Activated CD8-positive, alpha-beta memory T cell treated with anti-CD3 and anti-CD28 coated beads, Interleukin-2, amount 50 U/mL, for 24 hours (primary cell): ENCODE data around the gene MRPL58.
A peak's percentile ranks its signal among the peaks of the same experiment; 100 is the strongest.
"Not testable (repeated sequence)": the region's sequence is repeated elsewhere in the genome, so short reads cannot be mapped to it uniquely, and the experiment has no call there.

Experiments used
- DNase-seq: peaks from one replicate; pipeline ENCODE4 v3.0.0-alpha.2; 2020; ENCODE audit errors: extremely low read depth

Gene MRPL58

GRCh38 chr17:74987418-74987908 is 25.0 kb upstream of the MRPL58 start, which contains the start of gene CDR2L:
Gene CDR2L, plus strand, starts transcription at chr17:74987632. Its CDS starts 412 bp downstream, at chr17:74988044.
- peak; percentile 68 for DNase-seq

- DNase-seq, result no peak
Measured at GRCh38 chr17:74987909-74988711, 24.4 kb upstream of the MRPL58 start.

GRCh38 chr17:74990581-74991105 is 21.8 kb upstream of the MRPL58 start:
- no peak for DNase-seq

- no peak for DNase-seq
Measured at GRCh38 chr17:74992223-74992622, 20.2 kb upstream of the MRPL58 start.

- no peak for DNase-seq
Measured at GRCh38 chr17:74994440-74994839, 18.0 kb upstream of the MRPL58 start.

GRCh38 chr17:74995847-74996246 is 16.6 kb upstream of the MRPL58 start:
- no peak for DNase-seq

- DNase-seq, result no peak
Measured at GRCh38 chr17:74998783-74999182, 13.7 kb upstream of the MRPL58 start.

GRCh38 chr17:74999523-74999922 is 12.9 kb upstream of the MRPL58 start:
- no peak for DNase-seq

- no peak for DNase-seq
Measured at GRCh38 chr17:75001915-75002843, 10.3 kb upstream of the MRPL58 start.

- no peak for DNase-seq
Measured at GRCh38 chr17:75003070-75003956, 9.2 kb upstream of the MRPL58 start.

GRCh38 chr17:75003957-75004355 is 8.5 kb upstream of the MRPL58 start:
- DNase-seq, result no peak

GRCh38 chr17:75004371-75004770 is 8.1 kb upstream of the MRPL58 start:
- DNase-seq, result no peak

- DNase-seq, result no peak
Measured at GRCh38 chr17:75005291-75005690, 7.2 kb upstream of the MRPL58 start.

GRCh38 chr17:75006084-75006483 is 6.4 kb upstream of the MRPL58 start:
- DNase-seq, result not testable (repeated sequence)

- DNase-seq, result no peak
Measured at GRCh38 chr17:75006653-75007052, 5.8 kb upstream of the MRPL58 start.

- no peak for DNase-seq
Measured at GRCh38 chr17:75008373-75008772, 4.1 kb upstream of the MRPL58 start.

- DNase-seq, result no peak
Measured at GRCh38 chr17:75009139-75009724, 3.2 kb upstream of the MRPL58 start.

- no peak for DNase-seq
Measured at GRCh38 chr17:75010683-75011400, 1.6 kb upstream of the MRPL58 start.

- DNase-seq, result no peak
Measured at GRCh38 chr17:75011401-75012095, 922 bp upstream of the MRPL58 start.

- no peak for DNase-seq
Measured at GRCh38 chr17:75012096-75012345, 449 bp upstream of the MRPL58 start.
